CD14-positive monocyte (primary cell): ENCODE results near the gene METTL15. TPM values are rescaled to one million over a fixed set of nuclear protein-coding genes. Genes with fewer than 3 reads are reported as not detected.
"Not testable (repeated sequence)": the region's sequence is repeated elsewhere in the genome, so short reads cannot be mapped to it uniquely, and the experiment has no call there.

ENCODE experiments used
- DNase-seq, 3 donors: peaks; one replicate each; pipeline ENCODE4 v3.0.0-alpha.2; 2011 to 2022
- H2AFZ ChIP-seq: 2 replicates; pipeline ENCODE4 v1.6.0; 2012; ENCODE audit warnings: mild to moderate bottlenecking, low read depth, low read length, inconsistent platforms; ENCODE audit not compliant: insufficient read depth, poor library complexity, severe bottlenecking
- H3K27ac ChIP-seq, 2 donors: 1 replicate in 1 of 2; 2 replicates in 1 of 2; pipeline ENCODE4 v1.5.1; 2012 to 2013; ENCODE audit warnings: low read length in 2 of 2, control low read depth in 1 of 2, inconsistent platforms in 1 of 2, low read depth in 1 of 2, mild to moderate bottlenecking in 1 of 2
- H3K27me3 ChIP-seq, 2 donors: one replicate each; pipeline versions ENCODE4 v1.6.0 to v1.6.1; 2011 to 2013; ENCODE audit warnings: low read length in 2 of 2; ENCODE audit not compliant: control insufficient read depth in 2 of 2, insufficient read depth in 2 of 2
- H3K36me3 ChIP-seq, 2 donors: replicated peaks in 1 of 2; 1 replicate in 1 of 2; 2 replicates in 1 of 2; pipeline versions ENCODE4 v1.5.1 to v1.6.1; 2012 to 2013; ENCODE audit warnings: low read length in 2 of 2, control low read depth in 1 of 2, inconsistent platforms in 1 of 2, mild to moderate bottlenecking in 1 of 2; ENCODE audit not compliant: insufficient read depth in 2 of 2, control insufficient read depth in 1 of 2
- H3K4me1 ChIP-seq, 2 donors: 1 replicate in 1 of 2; 2 replicates in 1 of 2; pipeline versions ENCODE4 v1.5.1 to v1.6.1; 2012 to 2013; ENCODE audit warnings: low read length in 2 of 2, control low read depth in 1 of 2, inconsistent platforms in 1 of 2, mild to moderate bottlenecking in 1 of 2, moderate library complexity in 1 of 2; ENCODE audit not compliant: insufficient read depth in 2 of 2, control insufficient read depth in 1 of 2
- H3K4me2 ChIP-seq: replicated peaks from 2 replicates; pipeline ENCODE3; 2012; ENCODE audit warnings: low read length, moderate library complexity, mild to moderate bottlenecking; ENCODE audit not compliant: poor library complexity, severe bottlenecking; ENCODE audit errors: extremely low read depth
- H3K4me3 ChIP-seq, 3 experiments: fragments of 200-600 bp in 1 of 3; sonication (generic) in 1 of 3; replicated peaks in 1 of 3; 1 replicate in 2 of 3; 2 replicates in 1 of 3; pipeline ENCODE4 v1.5.1; 2011 to 2013; ENCODE audit warnings: low read length in 3 of 3, mild to moderate bottlenecking in 3 of 3, control low read depth in 2 of 3, low read depth in 2 of 3, inconsistent platforms in 1 of 3, moderate library complexity in 1 of 3
- H3K79me2 ChIP-seq: 2 replicates; pipeline ENCODE4 v1.6.0; 2012; ENCODE audit warnings: mild to moderate bottlenecking, control low read depth, inconsistent platforms, low read length, moderate library complexity; ENCODE audit not compliant: insufficient read depth
- H3K9ac ChIP-seq: 2 replicates; pipeline ENCODE4 v1.6.0; 2017; ENCODE audit warnings: low read length, mild to moderate bottlenecking; ENCODE audit not compliant: insufficient read depth, poor library complexity, severe bottlenecking
- H3K9me3 ChIP-seq, 2 donors: replicated peaks in 1 of 2; 1 replicate in 1 of 2; 2 replicates in 1 of 2; pipeline versions ENCODE4 v1.5.1 to v1.6.1; 2012 to 2013; ENCODE audit warnings: low read length in 2 of 2, control low read depth in 1 of 2; ENCODE audit not compliant: control insufficient read depth in 1 of 2, insufficient read depth in 1 of 2
- H4K20me1 ChIP-seq: 2 replicates; pipeline ENCODE4 v1.6.0; 2012; ENCODE audit warnings: mild to moderate bottlenecking, low read length, control low read depth, moderate library complexity; ENCODE audit not compliant: insufficient read depth
- H3K27ac Mint-ChIP-seq, 7 donors: one replicate each; pipeline ENCODE4 v1.8.0; 2020; ENCODE audit warnings: mild to moderate bottlenecking in 7 of 7, mixed read lengths in 7 of 7, moderate library complexity in 6 of 7, inconsistent platforms in 2 of 7
- H3K27me3 Mint-ChIP-seq, 3 donors: one replicate each; pipeline ENCODE4 v1.8.0; 2021 to 2022; ENCODE audit warnings: low read depth in 3 of 3, mild to moderate bottlenecking in 3 of 3, mixed read lengths in 3 of 3, moderate library complexity in 3 of 3, inconsistent platforms in 1 of 3
- H3K36me3 Mint-ChIP-seq, 2 donors: one replicate each; pipeline ENCODE4 v1.8.0; 2020; ENCODE audit warnings: mixed read lengths in 2 of 2, inconsistent platforms in 1 of 2, mild to moderate bottlenecking in 1 of 2
- H3K4me1 Mint-ChIP-seq: one replicate; pipeline ENCODE4 v1.8.0; 2020; ENCODE audit warnings: mild to moderate bottlenecking, mixed read lengths
- H3K4me3 Mint-ChIP-seq, 2 donors: one replicate each; pipeline ENCODE4 v1.8.0; 2020; ENCODE audit warnings: mild to moderate bottlenecking in 2 of 2, mixed read lengths in 2 of 2, moderate library complexity in 1 of 2
- H3K9me3 Mint-ChIP-seq, 7 donors: one replicate each; pipeline ENCODE4 v1.8.0; 2020 to 2022; ENCODE audit warnings: mixed read lengths in 7 of 7, mild to moderate bottlenecking in 6 of 7, moderate library complexity in 6 of 7, inconsistent platforms in 2 of 7
- CTCF ChIP-seq: fragments of 200-600 bp; IDR thresholded peaks from one replicate; pipeline ENCODE4 v1.8.0; 2022; ENCODE audit warnings: antibody characterized with exemption, mild to moderate bottlenecking
- WGBS: methylation state at CpG from one replicate; pipeline ENCODE4 v1.1.5; 2013; ENCODE audit warnings: missing lambda C conversion rate; ENCODE audit not compliant: insufficient coverage; 5-methylcytosine and 5-hydroxymethylcytosine counted together
- intact Hi-C, 2 donors: fragments of 100-400 bp; cut with micrococcal nuclease; formaldehyde crosslinking; loops; one replicate each; pipeline versions ENCODE4 v1.15.0 to v1.15.1; 2023
- polyA plus RNA-seq, 3 donors: library from polyadenylated mRNA; depleted of rRNA in 1 of 3; unstranded in 2 of 3; stranded (reverse) in 1 of 3; fragments of 300-500 nt in 2 of 3; fragments of >200 nt in 1 of 3; fragmentation: Illumina TruSeq in 2 of 3; gene quantifications; 1 replicate in 2 of 3; 2 replicates in 1 of 3; pipeline ENCODE4 v1.2.3, GENCODE V29; 2012 to 2021

Gene METTL15
- polyA plus RNA-seq, 3 donors: 2.3 to 2.9 (median 2.6) TPM

DNA sequence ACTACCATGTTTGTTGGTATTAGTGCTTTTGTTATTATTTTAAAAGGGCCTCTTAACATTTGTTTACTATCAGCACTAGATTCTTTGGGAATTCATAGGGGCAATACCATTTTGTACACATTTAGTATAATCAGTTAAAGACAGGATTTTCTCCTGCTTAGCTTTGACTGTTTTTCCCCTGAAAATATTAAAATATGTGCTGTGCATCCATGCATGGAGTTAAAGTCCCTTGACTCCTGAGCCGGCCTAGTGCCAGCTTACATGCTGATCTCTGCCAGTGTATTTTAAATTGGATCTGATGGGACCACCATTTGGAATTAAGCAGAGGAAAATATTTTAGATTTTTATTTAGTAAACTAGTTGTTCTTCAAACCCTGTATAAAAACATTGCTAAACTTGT, 161.4 kb downstream of the METTL15 start:
- Histone ChIP-seq H3K4me3 (no peak overlapping the region), H3K9ac (no peak overlapping the region), H3K4me2 (no peak overlapping the region), H4K20me1 (no peaks in the 10 kb centered on the region), H3K4me1 (no peaks in the 10 kb centered on the region), H3K27me3 (no peaks in the 10 kb centered on the region), H3K9me3 (no peaks in the 10 kb centered on the region), H2AFZ (no peak overlapping the region), H3K36me3 (no peaks in the 10 kb centered on the region), H3K79me2 (no peaks in the 10 kb centered on the region), H3K27ac (no peak overlapping the region)
- intact Hi-C loops: no loop called here
- no peaks in the 10 kb centered on the region for H3K27me3 Mint-ChIP-seq
- H3K36me3 Mint-ChIP-seq: peaks cover 9 to 11% of the 10 kb centered on the region in 2 donors
- H3K4me3 Mint-ChIP-seq: no peak overlapping the region
- WGBS: no CpG with 5 or more reads among the region's 1 CpG
- peaks cover 0 to 11% (median 5%) of the 10 kb centered on the region in 7 donors for H3K9me3 Mint-ChIP-seq
- no peak for TF ChIP-seq CTCF
- no peak overlapping the region for H3K27ac Mint-ChIP-seq
- no peak for DNase-seq
- peaks cover 3% of the 10 kb centered on the region for H3K4me1 Mint-ChIP-seq

GRCh38 chr11:28272247-28272646, 164.1 kb downstream of the METTL15 start:
- H3K27me3 Mint-ChIP-seq, intact Hi-C loops, H3K27ac ChIP-seq, H3K9me3 ChIP-seq, H3K4me1 Mint-ChIP-seq, H3K4me3 ChIP-seq, H3K36me3 ChIP-seq, DNase-seq, H3K4me1 ChIP-seq, H2AFZ ChIP-seq, H3K9ac ChIP-seq, H3K27ac Mint-ChIP-seq, H3K4me2 ChIP-seq, H3K36me3 Mint-ChIP-seq, H4K20me1 ChIP-seq, H3K27me3 ChIP-seq, H3K4me3 Mint-ChIP-seq, H3K9me3 Mint-ChIP-seq, H3K79me2 ChIP-seq: not testable (repeated sequence)
- WGBS: no CpG with 5 or more reads among the region's 2 CpGs
